Lower lobe of right lung (tissue), 2 donors: ENCODE measurements around the gene TMEM150A. TPM values are rescaled to one million over a fixed set of nuclear protein-coding genes. Genes with fewer than 3 reads are reported as not detected.
"Not testable (repeated sequence)": the region's sequence is repeated elsewhere in the genome, so short reads cannot be mapped to it uniquely, and the experiment has no call there.

ENCODE experiments used
- ATAC-seq, 2 donors: fragments of 200-7000 bp; cut with Tn5 transposase; one replicate each; pipeline ENCODE4 v1.9.1; 2020 to 2022; ENCODE audit warnings: mild to moderate bottlenecking in 2 of 2, moderate library complexity in 2 of 2
- DNase-seq: peaks from one replicate; pipeline ENCODE4 v3.0.0-alpha.2; 2020
- H3K27ac ChIP-seq: fragments of 200-600 bp; one replicate; pipeline ENCODE4 v1.8.0; 2022
- H3K27me3 ChIP-seq: fragments of 200-600 bp; one replicate; pipeline ENCODE4 v1.8.0; 2022; ENCODE audit warnings: low read depth
- H3K36me3 ChIP-seq: fragments of 200-600 bp; one replicate; pipeline ENCODE4 v1.8.0; 2022; ENCODE audit warnings: mild to moderate bottlenecking
- H3K4me1 ChIP-seq: fragments of 200-600 bp; one replicate; pipeline ENCODE4 v1.8.0; 2022
- H3K4me3 ChIP-seq: fragments of 200-600 bp; one replicate; pipeline ENCODE4 v1.8.0; 2022; ENCODE audit warnings: mild to moderate bottlenecking
- H3K9me3 ChIP-seq: fragments of 200-600 bp; one replicate; pipeline ENCODE4 v1.8.0; 2022
- intact Hi-C: fragments of 100-400 bp; cut with DNase I; formaldehyde crosslinking; loops from one replicate; pipeline ENCODE4 v1.11.0; 2022
- total RNA-seq: library from RNA; stranded (reverse); fragmentation: NEBNext Ultra II Directional; extraction: Animal tissue kit (Norgen Biotek cat#: 25700); gene quantifications from one replicate; pipeline ENCODE4 v1.2.1, GENCODE V29; 2021
- TF ChIP-seq, protein P1 (sequence below): fragments of 200-600 bp; IDR thresholded peaks from one replicate; pipeline ENCODE4 v1.8.0; 2022; ENCODE audit warnings: antibody characterized with exemption, mild to moderate bottlenecking
- donor health status: DM: no; HTN: yes; CAD: no; lungs with severe emphysema.

The TMEM150A gene
- total RNA-seq, 1 donor from 2014 or later = 28.9 TPM

- Histone ChIP-seq H3K9me3 (no peaks in the 10 kb centered on the region), H3K4me1 (peaks cover 82% of the 10 kb centered on the region)
- intact Hi-C loops = no loop called here
Measured at GRCh38 chr2:85593023-85593422, 9.5 kb downstream of the TMEM150A start.

GRCh38 chr2:85592299-85592698, 10.2 kb downstream of the TMEM150A start:
- H3K36me3 ChIP-seq, DNase-seq, H3K9me3 ChIP-seq, ATAC-seq, H3K4me3 ChIP-seq, H3K27me3 ChIP-seq, intact Hi-C loops: not testable (repeated sequence)
- Histone ChIP-seq H3K4me1 (peaks cover 89% of the 10 kb centered on the region), H3K27ac (peak overlapping the region; percentile 95)

More at GRCh38 chr2:85593023-85593422, 9.5 kb downstream of the TMEM150A start:
- no peak overlapping the region for H3K27ac ChIP-seq
- TF ChIP-seq, protein P1, sequence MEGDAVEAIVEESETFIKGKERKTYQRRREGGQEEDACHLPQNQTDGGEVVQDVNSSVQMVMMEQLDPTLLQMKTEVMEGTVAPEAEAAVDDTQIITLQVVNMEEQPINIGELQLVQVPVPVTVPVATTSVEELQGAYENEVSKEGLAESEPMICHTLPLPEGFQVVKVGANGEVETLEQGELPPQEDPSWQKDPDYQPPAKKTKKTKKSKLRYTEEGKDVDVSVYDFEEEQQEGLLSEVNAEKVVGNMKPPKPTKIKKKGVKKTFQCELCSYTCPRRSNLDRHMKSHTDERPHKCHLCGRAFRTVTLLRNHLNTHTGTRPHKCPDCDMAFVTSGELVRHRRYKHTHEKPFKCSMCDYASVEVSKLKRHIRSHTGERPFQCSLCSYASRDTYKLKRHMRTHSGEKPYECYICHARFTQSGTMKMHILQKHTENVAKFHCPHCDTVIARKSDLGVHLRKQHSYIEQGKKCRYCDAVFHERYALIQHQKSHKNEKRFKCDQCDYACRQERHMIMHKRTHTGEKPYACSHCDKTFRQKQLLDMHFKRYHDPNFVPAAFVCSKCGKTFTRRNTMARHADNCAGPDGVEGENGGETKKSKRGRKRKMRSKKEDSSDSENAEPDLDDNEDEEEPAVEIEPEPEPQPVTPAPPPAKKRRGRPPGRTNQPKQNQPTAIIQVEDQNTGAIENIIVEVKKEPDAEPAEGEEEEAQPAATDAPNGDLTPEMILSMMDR = no peak
- ATAC-seq (no peak), DNase-seq (no peak)
- no peaks in the 10 kb centered on the region for H3K27me3 ChIP-seq
- H3K4me3 ChIP-seq = no peak overlapping the region
- peaks cover 16% of the 10 kb centered on the region for H3K36me3 ChIP-seq

- Histone ChIP-seq H3K4me3 (no peak overlapping the region), H3K27ac (peak overlapping the region; percentile 95), H3K27me3 (no peaks in the 10 kb centered on the region), H3K36me3 (peaks cover 1% of the 10 kb centered on the region), H3K4me1 (peaks cover 89% of the 10 kb centered on the region), H3K9me3 (no peaks in the 10 kb centered on the region)
- intact Hi-C loops = no loop called here
- ATAC-seq (no peak), DNase-seq (no peak)
- TF ChIP-seq, protein P1 = no peak
Measured at GRCh38 chr2:85591563-85591962, 10.9 kb downstream of the TMEM150A start.

DNA sequence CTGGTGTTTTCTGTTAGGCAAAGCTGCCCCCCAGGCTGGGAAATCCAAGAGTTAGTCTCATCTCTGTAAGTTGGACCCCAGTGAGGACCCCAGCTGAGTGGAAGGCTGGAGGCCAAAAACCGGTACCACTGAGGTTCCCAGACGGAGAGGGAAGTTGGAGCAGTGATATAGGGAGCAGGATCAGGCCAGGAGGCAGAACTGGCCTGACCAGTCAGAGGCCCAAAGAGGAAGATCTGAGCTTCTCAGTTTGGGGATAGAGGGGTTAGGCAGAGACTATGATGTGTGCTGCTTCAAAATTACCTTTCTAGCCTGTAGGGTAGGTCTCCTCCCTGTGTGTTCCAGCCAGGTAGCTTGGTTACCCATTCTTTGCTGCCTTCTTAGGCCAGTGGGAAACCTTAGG, 11.5 kb downstream of the TMEM150A start:
- no peak for DNase-seq
- peak overlapping the region; percentile 95 for H3K27ac ChIP-seq
- intact Hi-C loops = no loop called here
- no peaks in the 10 kb centered on the region for H3K36me3 ChIP-seq
- peaks cover 90% of the 10 kb centered on the region for H3K4me1 ChIP-seq
- TF ChIP-seq, protein P1 = no peak
- no peaks in the 10 kb centered on the region for H3K9me3 ChIP-seq
- no peak overlapping the region for H3K4me3 ChIP-seq
- H3K27me3 ChIP-seq = no peaks in the 10 kb centered on the region
- no peak for ATAC-seq

- Histone ChIP-seq H3K27ac (peak overlapping the region; percentile 95), H3K27me3 (no peaks in the 10 kb centered on the region), H3K36me3 (no peaks in the 10 kb centered on the region), H3K9me3 (no peaks in the 10 kb centered on the region), H3K4me1 (peaks cover 98% of the 10 kb centered on the region), H3K4me3 (peak overlapping the region; percentile 10)
- intact Hi-C loops = no loop called here
- ATAC-seq (peak; percentile 72 to 77), DNase-seq (peak; percentile 72)
- TF ChIP-seq, protein P1 = no peak
Measured at GRCh38 chr2:85589982-85590791, 12.3 kb downstream of the TMEM150A start.

DNA sequence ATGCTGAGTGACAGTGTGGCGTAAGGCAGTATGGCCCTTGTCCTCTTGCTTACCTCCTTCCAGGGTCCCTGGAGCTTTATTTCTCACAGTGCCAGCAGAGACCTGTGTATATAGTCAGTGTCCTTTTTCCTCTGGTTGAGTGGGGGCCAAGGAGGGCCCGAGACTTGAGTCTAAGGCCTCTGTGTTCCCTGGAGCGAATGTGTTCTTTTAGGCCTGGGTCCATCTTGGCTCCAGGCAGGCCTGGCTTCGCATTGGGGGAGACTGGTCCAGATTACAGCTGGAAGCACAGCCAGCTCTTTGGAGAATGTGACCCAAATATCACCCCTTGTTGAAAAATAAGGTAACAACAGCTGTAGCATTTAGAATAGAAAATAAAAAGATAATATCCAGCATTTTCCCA, 13.3 kb downstream of the TMEM150A start:
- Histone ChIP-seq H3K9me3 (no peaks in the 10 kb centered on the region), H3K27ac (peak overlapping the region; percentile 95), H3K4me1 (peaks cover 97% of the 10 kb centered on the region), H3K27me3 (no peaks in the 10 kb centered on the region), H3K4me3 (no peak overlapping the region), H3K36me3 (no peaks in the 10 kb centered on the region)
- intact Hi-C loops = no loop called here
- ATAC-seq = no peak
- TF ChIP-seq, protein P1 = no peak
- no peak for DNase-seq
